EH (cell line): ENCODE results near the gene SCNN1G.
"Not testable (repeated sequence)": the region's sequence is repeated elsewhere in the genome, so short reads cannot be mapped to it uniquely, and the experiment has no call there.

Experiments used
- DNase-seq: peaks from one replicate; pipeline ENCODE4 v3.0.0-alpha.2; 2015; ENCODE audit warnings: low read depth

SCNN1G gene

DNA sequence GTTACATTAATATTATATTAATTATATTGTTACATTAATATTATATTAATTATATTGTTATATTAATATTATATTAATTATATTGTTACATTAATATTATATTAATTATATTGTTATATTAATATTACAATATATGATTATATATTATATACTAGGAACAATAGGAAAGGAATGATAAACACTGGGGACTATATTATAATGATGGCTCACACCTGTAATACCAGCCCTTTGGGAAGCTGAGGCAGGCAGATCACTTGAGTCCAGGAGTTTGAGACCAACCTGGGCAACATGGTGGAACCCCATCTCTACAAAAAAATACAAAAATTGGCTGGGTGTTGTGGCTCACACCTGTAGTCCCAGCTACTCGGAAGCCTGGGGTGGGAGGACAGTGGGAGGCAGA is 71.1 kb downstream of the SCNN1G start:
- not testable (repeated sequence) for DNase-seq

DNA sequence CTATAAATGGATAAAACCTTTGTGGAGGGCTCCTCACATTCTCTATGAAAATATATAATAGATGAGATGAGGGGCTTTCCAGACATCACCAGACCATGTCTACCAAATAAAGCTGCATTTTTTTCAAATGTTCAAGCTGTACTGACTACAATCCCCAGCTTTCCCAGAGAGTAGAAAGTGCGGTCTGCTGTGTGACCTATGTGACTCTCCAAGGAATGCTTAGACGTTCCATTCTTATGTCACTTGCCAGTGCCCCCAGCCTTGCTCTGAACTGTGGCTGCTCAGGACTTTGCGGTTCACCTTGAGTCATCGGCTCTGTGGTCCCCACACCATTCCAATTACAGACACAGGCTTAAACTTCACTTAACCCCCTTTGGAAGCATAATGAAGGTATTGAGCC is 71.8 kb downstream of the SCNN1G start:
- peak; percentile 61 for DNase-seq

- DNase-seq: no peak
Observed at GRCh38 chr16:23255000-23255399, 72.5 kb downstream of the SCNN1G start.

DNA sequence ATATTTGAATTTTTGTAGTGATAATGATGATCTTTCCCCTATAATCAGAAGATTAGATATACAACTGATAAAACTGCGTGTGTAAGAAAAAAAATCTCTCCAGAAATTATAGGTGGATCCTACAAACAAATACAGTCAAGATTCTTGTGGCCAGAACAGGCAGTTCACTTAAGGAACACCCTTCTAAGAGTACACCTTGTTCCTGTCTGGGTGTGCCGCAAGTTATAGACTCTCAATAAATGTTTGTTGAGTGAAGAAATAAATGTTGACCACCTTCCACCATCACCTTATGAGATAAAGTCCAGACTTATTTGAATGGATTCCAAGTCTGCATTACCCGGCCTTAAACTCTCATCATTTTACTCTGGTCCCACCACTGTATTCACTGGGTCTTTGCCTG is 73.9 kb downstream of the SCNN1G start:
- no peak for DNase-seq

DNA sequence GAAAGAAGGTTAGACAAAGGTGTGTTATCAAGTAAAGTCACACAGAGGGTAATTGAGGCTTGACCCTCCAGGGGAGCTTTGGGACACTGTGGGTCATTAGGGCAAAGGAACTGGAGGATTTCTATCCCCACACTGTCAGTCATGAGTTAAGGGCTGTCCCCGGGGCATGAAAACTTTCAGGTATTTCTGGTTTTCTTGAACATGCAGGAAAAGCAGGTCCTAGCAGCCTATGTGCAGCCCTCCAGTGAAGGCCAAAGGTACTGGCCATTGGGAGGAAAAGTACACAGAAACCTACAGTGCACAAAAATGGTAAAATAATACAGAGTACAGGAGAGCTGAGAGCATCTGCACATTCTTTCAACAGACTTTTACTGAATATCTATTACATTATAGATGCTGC is 75.1 kb downstream of the SCNN1G start:
- no peak for DNase-seq

- DNase-seq: no peak
Observed at GRCh38 chr16:23258919-23259237, 76.3 kb downstream of the SCNN1G start.
